ENCODE data around the gene FHIT.
"Not testable (repeated sequence)": the region's sequence is repeated elsewhere in the genome, so short reads cannot be mapped to it uniquely, and the experiment has no call there.

The FHIT gene

DNA sequence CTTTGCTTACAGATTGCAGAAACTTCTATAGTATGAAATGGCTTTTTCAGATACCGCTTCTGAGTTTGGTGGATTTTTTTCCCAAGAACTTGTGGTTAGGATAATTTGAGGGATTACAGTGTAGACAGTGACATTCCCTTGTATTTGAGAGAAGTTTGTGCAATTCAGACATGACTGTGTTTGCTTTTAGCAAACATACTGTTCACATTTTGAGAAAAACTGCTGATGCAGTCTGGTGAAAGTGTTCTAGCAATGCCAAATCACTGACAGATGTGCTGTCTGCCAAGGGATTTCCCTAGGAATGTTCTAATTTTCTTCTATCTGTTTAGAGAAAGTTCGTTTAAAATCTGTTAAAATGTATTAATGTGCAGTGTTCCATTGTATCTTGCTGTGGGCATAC lies 652.6 kb downstream of the FHIT start:
- DNase-seq, result no peak

DNA sequence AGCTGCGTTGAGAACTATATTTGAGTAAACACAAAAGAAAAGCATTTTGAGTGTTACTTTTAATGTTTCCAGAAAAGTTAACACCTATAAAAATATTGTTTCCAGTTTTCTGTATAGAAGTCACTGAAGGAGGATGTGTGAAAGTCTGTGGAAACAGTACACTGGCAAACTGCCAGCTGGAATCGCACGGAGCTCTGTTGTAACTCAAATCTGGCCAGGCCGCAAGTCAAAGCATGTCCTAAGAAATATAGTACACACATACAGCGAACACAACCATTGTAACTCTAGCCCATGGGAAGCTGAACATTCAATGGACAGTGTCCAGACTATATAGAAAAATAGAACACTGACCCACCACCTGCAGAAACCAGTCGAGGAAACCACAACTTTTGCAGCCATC lies 657.2 kb downstream of the FHIT start:
- peak; percentile 27 for DNase-seq

DNA sequence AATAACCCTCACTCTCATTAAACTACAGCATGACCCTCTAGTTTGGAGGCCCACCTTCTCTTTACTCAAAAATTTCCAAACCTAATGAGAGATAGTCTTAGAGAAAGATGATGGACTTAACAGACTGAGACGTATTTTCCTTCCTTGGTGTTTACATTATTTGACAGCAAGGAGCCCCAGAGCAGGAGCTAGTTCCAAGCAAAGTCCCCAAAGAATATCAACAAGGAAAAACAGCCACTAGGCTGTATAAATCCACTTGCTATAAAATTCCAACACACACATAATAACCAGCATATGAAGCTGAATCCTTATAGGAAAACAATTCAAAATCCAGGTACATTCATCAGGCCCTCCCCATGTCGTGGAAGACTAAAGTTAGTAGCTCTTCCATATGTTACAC lies 660.0 kb downstream of the FHIT start:
- DNase-seq, result no peak

DNA sequence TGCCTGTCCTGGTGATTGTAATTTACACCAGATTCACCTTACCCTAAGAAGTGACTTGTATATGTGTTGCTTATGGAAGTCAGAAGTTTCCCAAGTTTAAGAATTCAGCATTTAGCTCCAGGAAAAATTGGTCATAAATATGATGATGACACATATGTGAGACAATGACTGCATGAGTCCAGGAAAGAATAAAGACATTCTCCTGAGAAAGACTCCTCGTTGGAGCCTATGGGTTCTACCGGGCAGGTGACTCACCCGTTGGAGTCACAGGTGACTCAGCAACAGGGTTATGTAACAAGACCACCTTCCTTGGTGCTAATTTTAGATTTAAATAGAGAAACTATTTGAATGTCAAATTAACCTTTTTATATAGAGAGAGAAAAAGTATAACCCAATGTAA lies 662.4 kb downstream of the FHIT start:
- no peak for DNase-seq

DNA sequence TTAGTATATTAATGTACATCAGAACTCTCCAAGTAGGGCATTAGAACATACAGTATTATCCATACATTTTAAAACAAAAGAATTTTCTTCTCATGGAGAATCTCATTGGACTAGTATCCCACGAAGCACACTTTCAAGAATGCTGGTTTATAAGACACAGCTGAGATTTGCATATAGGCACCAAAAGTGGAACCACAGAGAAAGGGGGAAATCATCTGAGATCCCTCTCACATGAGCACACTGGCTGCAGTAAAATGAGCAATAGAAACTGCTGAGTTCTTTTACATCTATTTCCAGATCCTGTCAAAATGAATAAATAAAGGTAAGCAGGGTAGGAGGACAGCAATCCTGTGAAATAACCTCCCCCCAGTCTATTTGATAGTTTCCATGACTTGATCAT lies 665.3 kb downstream of the FHIT start:
- DNase-seq, result no peak

DNA sequence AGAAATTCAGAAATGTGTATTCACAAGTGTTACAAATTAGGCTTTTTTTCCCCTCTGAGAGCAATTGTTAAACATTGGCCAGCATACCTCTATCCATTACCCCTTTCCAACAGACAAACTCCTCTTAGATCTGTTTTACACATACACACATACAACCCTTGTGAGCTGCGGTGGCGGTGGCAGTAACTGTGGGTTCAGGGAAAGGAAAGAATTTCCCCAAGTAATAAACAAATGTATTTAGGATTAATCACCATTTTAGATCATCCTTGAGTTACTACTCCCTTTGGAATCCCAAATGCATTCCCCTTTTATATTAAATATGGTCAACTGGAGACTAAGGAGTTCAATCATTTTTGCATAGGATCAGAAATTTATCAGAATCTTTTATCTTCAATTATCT lies 667.0 kb downstream of the FHIT start:
- DNase-seq, result no peak

DNA sequence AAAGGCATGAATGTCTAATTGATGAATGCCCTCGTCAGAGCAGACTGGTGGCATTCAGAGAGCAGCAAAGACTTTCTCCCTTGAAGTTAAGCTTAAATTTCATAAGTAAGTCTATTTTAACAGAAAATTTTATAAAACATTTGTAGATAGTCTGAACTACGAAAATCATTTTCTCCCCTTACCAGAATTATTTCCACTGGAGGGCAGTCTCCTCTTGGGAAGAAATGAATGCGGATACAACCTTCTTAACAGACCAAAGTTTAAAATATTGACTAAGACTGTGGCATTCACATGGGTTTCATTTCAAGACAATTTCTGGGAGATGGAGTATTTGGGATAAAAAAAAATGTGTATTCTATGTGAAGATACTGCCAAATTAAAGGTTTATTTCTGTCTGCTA lies 669.0 kb downstream of the FHIT start:
- DNase-seq, result no peak

DNA sequence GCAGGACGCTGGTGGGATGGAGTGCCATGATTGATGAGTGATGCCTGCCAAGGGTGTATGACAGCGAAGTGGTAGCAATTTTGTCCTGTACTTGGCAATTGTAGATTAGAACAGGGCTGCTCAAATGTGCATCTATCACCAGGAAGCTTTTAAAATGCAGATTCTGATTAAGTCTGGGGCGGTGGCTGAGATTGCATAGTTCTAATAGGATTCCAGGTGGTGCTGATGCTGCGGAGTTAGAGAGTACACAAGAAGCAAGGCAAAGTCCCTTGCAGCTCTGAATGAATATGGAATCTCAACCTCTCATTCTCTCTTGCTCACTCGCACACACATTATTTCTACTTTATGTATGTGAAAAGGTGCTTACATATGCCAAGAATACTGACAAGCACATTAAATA lies 670.4 kb downstream of the FHIT start:
- DNase-seq, result no peak

DNA sequence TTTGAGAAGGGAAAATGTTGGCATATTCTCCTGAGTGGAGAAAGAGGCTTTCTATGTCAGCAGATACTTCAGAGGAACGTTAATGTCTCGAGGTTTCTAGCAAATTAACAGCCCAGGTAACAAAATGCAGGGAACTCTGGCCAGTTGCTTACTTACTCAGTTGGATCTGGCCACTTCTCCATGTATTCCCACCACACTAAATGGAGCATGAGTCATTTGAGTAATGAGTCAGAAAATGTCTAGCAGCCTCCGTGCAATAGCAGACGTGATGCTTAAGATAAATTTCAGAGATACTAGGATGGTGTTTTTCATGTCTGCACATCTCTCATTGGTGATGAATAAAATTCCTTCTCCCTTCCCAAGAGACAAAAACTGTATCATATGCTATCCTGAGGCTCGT lies 671.5 kb downstream of the FHIT start:
- DNase-seq, result no peak

DNA sequence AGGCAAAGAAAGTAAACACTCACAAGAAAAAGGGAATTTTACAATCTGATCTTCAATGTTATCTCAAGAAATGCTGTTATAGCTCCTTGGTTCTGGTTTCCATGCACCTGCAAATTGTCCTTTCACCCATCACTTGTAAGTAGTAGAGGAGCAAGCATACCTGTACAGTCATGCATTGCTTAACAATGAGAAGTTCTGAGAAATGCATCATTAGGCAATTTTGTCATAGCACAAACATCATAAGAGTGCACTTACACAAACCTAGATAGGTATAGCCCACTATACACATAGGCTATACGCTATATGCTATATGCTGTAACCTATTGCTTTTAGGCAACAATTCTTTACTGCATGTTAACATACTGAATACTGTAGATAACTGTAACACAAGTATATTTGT lies 672.3 kb downstream of the FHIT start:
- DNase-seq, result no peak

DNA sequence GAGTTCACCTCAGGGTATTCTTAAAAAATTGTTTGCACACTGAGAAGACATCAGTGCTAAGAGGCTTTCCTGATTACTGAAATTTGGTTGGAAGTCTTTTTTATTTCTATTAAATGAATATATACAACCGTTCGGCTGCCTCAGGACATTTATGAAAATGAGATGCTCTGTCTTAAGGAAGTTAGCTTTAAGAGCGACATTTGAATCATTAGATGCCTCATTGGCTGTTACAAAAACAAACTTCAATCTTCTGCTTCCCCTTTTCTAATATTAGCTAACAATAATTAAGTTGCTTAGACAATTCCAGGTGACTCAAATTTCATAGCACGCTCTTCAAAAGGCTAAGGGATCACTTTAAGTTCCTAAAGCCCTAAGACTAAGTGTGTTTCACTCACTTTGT lies 673.7 kb downstream of the FHIT start:
- DNase-seq, result no peak

DNA sequence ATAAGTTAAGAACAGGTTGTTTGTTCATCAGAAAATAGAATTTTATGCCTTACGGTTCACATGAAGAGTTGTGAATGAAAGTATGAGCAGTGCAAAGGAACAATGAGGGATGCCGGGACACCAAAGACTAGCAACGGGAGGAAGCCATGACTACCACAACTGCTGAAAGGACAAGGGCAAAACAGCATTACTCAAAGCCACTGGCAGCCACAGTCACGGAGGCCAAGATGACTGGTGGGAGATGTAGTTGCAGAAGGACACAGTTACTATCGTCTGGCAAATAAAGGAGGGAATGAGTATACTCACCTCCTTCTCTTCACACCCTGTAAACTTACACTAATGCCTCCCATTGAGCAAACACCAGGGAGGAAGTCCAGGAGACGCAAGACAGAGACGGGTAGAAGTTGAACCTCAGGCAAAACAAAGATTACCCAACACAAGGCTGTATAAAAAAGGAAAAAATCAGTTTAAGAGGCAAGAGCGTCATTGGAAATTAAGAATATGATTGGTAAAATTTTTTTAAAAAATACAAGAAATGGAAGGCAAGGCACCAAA lies 675.5 kb downstream of the FHIT start:
- no peak for DNase-seq

DNA sequence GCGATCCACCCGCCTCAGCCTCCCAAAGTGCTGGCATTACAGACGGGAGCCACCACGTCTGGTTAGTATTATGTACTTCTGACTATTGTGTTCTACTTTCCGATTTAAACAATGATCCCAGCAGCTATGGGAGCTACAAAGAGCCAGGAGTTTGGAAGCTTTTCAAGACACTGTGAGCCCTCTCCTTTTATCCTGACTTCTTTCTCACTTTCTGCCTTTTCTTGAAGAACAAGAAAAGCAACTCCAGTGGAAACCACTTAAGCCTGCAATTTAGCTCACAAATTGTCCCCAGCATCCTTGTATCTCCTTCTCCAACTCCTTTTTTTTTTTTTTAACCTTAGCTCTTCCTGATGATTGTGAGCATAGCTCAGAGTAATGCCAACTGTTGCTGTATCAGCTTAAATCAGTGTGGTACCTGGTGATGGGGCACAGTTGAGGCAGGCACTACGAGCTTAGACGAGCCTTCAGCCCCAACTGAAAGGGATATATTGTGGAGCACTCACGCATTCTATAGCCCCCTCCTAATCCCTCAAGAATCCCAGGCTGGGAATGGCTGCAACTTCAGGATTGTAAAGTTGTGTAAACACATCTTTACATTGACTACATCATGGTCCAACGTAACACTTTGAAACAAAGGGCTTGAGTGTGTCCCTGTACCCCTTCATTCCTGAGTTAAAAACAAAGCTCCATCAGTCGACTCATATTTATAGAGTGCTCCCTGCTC lies 677.0 kb downstream of the FHIT start:
- DNase-seq, result no peak

DNA sequence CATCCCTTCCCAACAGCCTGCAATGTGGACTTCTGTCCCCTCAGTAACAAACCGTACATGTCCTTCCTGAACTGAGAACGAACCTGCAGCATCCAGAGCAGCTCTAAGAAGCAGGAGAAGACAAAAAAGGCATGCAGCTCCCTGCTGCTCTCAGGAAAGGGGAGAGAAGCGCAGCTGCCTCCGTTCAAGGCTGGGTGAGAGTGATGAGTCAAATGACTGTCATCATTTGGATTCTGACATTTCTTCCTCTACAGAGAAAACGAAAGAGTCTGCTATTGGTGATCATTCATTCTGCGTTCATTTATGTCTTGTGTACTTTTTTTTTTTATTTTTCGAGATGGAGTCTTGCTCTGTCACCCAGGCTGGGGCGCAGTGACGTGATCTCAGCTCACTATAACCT lies 677.8 kb downstream of the FHIT start:
- no peak for DNase-seq

DNA sequence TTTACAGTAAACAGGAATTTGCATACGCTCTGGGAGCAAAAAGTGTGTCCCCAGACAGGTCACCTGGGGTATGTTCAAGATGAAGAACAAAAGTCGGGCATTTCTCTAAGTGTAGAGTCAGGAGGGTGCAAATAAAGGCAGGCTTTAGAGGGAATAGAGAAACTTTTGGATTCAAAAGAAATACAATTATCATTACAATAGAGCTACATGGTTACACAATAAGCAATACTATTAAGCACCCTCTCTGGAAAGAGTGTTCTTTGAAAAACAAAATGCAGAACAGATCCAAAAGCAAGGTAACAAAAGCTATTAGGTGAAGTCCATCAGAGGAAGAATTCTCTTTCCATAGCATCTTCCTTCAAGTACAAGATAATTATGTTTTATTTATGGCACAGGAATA lies 679.7 kb downstream of the FHIT start:
- no peak for DNase-seq

DNA sequence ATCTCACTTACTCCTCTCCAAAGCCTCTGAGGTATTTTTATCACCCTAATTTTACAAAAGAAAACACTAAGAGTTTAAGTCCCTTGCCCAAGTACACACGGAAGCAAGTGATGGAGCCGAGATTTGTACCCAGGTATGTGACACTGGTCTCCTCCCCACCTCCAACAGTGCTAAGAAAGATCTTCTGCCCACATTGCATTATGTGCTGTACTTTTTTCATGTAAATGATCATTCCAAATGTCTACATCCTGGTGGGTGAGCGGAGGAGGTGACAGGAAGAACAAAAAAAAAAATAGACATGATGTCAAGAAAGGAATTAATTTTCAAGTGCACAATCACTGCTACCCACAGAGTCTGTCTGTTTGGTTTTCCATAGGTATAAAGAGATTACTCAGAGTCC lies 694.1 kb downstream of the FHIT start:
- DNase-seq, result no peak

DNA sequence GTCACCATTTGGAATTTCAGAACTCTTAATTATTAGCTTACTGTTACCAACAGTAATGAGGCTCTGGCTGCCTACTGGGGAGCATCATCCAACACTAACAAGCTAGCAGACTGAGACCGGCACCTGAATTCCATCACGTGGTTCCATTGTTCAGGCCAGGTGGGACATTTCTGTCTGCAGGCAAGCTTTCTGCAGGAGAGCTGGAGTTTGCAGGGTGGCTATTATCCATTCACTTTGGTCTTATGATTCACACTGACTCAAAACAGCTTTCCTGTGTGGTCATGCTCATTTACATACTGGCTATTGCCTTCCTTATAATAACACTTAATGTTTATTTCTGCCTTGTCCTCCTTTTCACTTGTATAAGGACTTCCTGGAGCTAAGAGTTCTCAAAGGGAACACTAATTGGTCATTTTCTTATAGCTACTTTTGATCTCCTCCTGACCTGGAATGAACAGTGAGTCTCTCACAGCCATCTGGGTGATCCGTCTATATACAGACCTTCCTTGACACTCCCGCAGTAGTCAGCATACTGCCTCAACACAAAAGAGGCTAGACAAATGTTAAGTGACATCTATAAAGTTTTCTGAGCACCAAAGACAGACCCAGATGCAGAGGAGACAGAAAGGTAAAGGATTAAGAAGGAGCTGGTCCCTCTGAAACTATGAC lies 695.4 kb downstream of the FHIT start:
- DNase-seq, result peak; percentile 1

DNA sequence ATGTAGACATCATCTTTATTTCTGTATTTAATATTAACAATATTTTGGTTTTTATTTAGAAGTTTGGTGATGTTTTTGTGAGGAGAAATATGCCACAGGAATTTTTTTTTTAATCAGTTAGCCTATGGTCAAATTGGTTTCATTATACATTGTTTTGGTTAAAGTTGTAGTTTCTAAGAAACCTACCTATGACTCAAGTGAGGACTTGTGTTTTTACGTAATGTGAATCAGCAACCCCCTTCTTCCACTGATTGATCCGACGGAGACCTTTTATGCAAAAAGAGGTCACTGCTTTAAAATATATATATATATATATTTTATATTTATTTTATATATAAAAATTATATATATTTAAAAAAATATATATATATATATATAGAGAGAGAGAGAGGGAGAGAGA lies 698.1 kb downstream of the FHIT start:
- no peak for DNase-seq

DNA sequence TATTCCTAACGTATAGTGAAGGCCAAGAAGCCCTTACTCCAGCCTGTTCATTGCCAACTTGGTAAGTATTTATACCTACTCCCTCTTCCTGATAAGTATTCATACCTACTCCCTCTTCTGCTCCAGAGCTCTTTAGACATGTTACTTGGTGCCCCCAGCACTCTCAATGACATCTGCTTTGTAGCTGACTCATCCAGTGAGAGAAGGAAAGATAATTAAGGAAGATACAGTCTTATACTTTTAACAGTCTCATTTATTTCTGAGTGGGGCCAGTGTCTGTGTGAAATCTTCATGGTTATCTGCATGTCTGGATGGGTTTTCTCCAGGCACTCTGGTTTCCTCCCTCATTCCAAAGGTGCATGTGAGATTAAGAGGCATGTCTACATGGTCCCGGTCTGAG lies 698.7 kb downstream of the FHIT start:
- DNase-seq, result no peak

DNA sequence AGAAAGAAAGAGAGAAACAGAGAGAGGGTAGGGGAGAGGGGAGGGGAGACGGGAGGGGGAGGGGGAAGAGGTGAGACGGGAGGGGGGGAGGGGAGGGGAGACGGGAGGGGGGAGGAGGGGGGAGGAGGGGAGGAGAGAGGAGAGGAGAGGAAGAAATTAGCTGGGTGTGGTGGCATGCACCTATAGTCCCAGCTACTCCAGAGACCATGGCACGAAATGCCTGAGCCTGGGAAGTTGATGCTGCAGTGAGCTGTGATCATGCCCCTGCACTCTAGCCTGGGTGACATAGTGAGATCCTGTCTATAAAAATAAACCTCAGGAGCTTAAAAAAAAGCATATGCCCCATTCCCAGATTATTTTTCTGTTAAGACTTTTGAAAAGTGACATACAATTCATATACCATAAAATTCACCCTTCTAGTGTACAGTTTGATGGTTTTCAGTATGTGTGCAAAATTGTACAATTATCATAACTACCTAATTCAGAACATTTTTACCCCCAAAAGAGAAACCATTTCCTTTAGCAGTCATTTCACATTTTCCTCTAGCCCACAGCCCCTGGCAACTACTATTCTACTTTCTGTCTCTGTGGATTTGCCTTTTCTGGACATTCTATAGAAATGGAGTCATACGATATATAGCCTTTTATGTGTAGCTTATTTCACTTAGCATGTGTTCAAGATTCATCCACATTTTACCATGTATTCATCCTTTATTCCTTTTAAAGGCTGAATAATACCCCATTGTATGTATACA lies 699.6 kb downstream of the FHIT start:
- DNase-seq, result no peak

DNA sequence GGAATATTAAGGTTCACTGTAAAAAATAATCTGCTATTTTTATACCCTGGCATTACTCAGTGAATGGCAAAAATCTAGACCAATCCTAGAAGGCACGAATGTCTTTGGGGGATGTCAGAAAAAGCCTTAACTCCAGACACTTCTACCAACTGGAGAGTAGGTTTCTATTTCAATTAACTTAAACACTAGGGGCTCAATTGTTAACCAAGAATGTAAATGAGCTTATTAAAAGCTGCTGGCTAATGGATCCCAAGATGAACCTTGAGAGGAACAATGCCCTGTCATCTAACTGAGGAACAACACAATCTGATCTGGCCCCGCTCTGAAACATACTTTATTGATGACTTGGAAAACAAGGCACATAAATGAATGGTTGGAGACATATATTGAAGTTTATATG lies 701.4 kb downstream of the FHIT start:
- no peak for DNase-seq

DNA sequence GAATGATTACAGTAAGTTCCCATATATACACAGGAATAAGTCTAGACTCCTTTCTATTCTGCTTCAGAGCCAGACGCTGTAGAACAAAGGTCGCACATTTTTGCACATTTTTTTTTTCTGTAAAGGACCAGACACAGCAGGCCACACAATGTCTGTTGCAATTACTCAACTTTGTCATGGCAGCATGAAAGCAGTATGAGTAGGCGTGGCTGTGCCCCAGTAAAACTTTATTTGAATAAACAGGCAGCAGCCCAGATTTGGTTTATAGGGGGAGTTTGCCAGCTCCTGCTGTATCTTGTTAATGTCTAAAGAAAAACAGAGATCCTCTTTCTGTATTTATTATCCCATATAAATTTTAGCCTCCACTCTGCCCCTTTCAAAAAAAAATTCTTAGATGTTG lies 708.3 kb downstream of the FHIT start:
- no peak for DNase-seq

DNA sequence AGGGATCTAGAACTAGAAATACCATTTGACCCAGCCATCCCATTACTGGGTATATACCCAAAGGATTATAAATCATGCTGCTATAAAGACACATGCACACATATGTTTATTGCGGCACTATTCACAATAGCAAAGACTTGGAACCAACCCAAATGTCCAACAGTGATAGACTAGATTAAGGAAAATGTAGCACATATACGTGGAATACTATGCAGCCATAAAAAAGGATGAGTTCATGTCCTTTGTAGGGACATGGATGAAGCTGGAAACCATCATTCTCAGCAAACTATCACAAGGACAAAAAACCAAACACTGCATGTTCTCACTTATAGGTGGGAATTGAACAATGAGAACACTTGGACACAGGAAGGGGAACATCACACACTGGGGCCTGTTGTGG lies 711.9 kb downstream of the FHIT start:
- not testable (repeated sequence) for DNase-seq

DNA sequence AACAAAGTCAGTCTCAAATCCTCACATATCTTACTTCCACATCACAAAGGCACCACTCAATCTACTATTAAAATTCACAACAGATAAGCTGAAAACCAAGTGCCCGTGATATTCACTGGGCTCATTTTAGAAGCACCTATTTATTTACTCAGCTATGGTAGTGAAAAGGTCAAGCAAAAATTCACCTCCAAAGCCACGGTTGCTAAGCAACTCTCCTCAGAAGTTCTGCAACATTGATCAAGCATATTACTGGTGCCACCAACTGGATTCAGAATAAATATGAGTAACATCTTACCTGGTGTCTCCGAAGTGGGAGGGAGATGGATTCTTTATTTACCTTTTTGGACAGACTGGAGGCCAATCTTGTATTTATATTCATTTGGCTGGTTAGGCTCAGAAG lies 714.8 kb downstream of the FHIT start:
- no peak for DNase-seq
